Measurements from ENCODE around the gene MSRB1. TPM values are rescaled to one million over a fixed set of nuclear protein-coding genes. Genes with fewer than 3 reads are reported as not detected.

Gene MSRB1
- total and polyA plus RNA-seq, 12 donors: 24.6 to 82.2 (median 35.6) TPM

- peak in 2 of 8 donors; percentile 16 to 21 for ATAC-seq
- Histone ChIP-seq H3K27ac (no peak overlapping the region), H3K27me3 (peaks cover 0 to 72% (median 49%) of the 10 kb centered on the region in 7 donors), H3K36me3 (no peaks in the 10 kb centered on the region), H3K4me3 (no peak overlapping the region), H3K4me1 (no peaks in the 10 kb centered on the region), H3K9me3 (no peaks in the 10 kb centered on the region)
- intact Hi-C loops (cut with DNase I): no loop called here
- WGBS, 2 donors: 62 to 69% methylated on average over 22 of the region's 22 CpGs
- no peak for TF ChIP-seq CTCF (IDR thresholded peaks at IDR 0.05)
- no peak for DNase-seq
Observed at GRCh38 chr16:1903845-1904840, 38.9 kb downstream of the MSRB1 start.

GRCh38 chr16:1903220-1903574 lies 39.8 kb downstream of the MSRB1 start:
- intact Hi-C loops (cut with DNase I): no loop called here
- Histone ChIP-seq H3K27ac (no peak overlapping the region), H3K4me3 (no peak overlapping the region), H3K36me3 (no peaks in the 10 kb centered on the region), H3K27me3 (peaks cover 0 to 71% (median 42%) of the 10 kb centered on the region in 7 donors), H3K4me1 (no peaks in the 10 kb centered on the region), H3K9me3 (no peaks in the 10 kb centered on the region)
- TF ChIP-seq CTCF (IDR thresholded peaks at IDR 0.05): no peak
- 48 to 49% methylated on average over 13 of the region's 13 CpGs for WGBS, 2 donors
- ATAC-seq (no peak), DNase-seq (no peak)

GRCh38 chr16:1902547-1903219 lies 40.3 kb downstream of the MSRB1 start:
- no peak for TF ChIP-seq CTCF (IDR thresholded peaks at IDR 0.05)
- no peaks in the 10 kb centered on the region for H3K4me1 ChIP-seq
- no peaks in the 10 kb centered on the region for H3K36me3 ChIP-seq
- H3K27ac ChIP-seq: no peak overlapping the region
- intact Hi-C loops (cut with DNase I): no loop called here
- 62 to 63% methylated on average over 20 of the region's 20 CpGs for WGBS, 2 donors
- no peaks in the 10 kb centered on the region for H3K9me3 ChIP-seq
- no peak for ATAC-seq
- DNase-seq: no peak
- H3K4me3 ChIP-seq: no peak overlapping the region
- H3K27me3 ChIP-seq: peaks cover 0 to 71% (median 37%) of the 10 kb centered on the region in 7 donors

GRCh38 chr16:1900452-1900774 lies 42.6 kb downstream of the MSRB1 start:
- no peak for ATAC-seq

More at GRCh38 chr16:1900452-1900774, 42.6 kb downstream of the MSRB1 start:
- 88% methylated on average over 9 of the region's 9 CpGs for WGBS, 2 donors
- H3K4me3 ChIP-seq: no peak overlapping the region
- H3K36me3 ChIP-seq: no peaks in the 10 kb centered on the region
- DNase-seq: no peak
- TF ChIP-seq CTCF (IDR thresholded peaks at IDR 0.05): no peak
- no peak overlapping the region for H3K27ac ChIP-seq
- H3K27me3 ChIP-seq: peaks cover 0 to 64% (median 20%) of the 10 kb centered on the region in 7 donors
- no peaks in the 10 kb centered on the region for H3K9me3 ChIP-seq
- no peaks in the 10 kb centered on the region for H3K4me1 ChIP-seq
- intact Hi-C loops (cut with DNase I): no loop called here
